AG04450 (cell line): ENCODE data around the gene COL27A1. TPM values are rescaled to one million over a fixed set of nuclear protein-coding genes. Genes with fewer than 3 reads are reported as not detected.

Source experiments
- CTCF ChIA-PET: fragments of 300-600, 350-600 bp; formaldehyde crosslinking; extraction: SDS; loops from one replicate; lab custom pipeline; 2022; ENCODE audit warnings: antibody characterized with exemption, inconsistent platforms; lab: Charles Lee
- POLR2A ChIA-PET: fragments of 350-600 bp; formaldehyde crosslinking; extraction: SDS; loops from one replicate; lab custom pipeline; 2021; ENCODE audit warnings: antibody characterized with exemption, inconsistent platforms; lab: Yijun Ruan, JAX
- DNase-seq: peaks from one replicate; pipeline ENCODE4 v3.0.0-alpha.2; 2011; ENCODE audit warnings: low read depth, low spot score
- H3K27ac ChIP-seq: one replicate; pipeline ENCODE4 v1.5.1; 2012; ENCODE audit warnings: low read depth, low read length, control low read depth
- H3K27me3 ChIP-seq: one replicate; pipeline ENCODE4 v1.6.0; 2012; ENCODE audit warnings: low read length; ENCODE audit not compliant: control insufficient read depth, insufficient read depth
- H3K4me3 ChIP-seq: 2 replicates; pipeline ENCODE4 v1.5.1; 2011; ENCODE audit warnings: mild to moderate bottlenecking, low read depth, low read length, control low read depth
- H3K9me3 ChIP-seq: 2 replicates; pipeline ENCODE4 v1.5.1; 2012; ENCODE audit warnings: low read length; ENCODE audit not compliant: control insufficient read depth, insufficient read depth
- CTCF ChIP-seq: IDR thresholded peaks from 2 replicates; pipeline ENCODE4 v1.5.1; 2011; ENCODE audit warnings: low read depth, low read length, control low read depth, inconsistent platforms
- polyA plus RNA-seq: library from polyadenylated mRNA; depleted of rRNA; stranded (reverse); fragments of >200 nt; gene quantifications from 2 replicates; pipeline ENCODE4 v1.2.3, GENCODE V29; 2011

The COL27A1 gene
- polyA plus RNA-seq, 1 experiment: 8.5 TPM

DNA sequence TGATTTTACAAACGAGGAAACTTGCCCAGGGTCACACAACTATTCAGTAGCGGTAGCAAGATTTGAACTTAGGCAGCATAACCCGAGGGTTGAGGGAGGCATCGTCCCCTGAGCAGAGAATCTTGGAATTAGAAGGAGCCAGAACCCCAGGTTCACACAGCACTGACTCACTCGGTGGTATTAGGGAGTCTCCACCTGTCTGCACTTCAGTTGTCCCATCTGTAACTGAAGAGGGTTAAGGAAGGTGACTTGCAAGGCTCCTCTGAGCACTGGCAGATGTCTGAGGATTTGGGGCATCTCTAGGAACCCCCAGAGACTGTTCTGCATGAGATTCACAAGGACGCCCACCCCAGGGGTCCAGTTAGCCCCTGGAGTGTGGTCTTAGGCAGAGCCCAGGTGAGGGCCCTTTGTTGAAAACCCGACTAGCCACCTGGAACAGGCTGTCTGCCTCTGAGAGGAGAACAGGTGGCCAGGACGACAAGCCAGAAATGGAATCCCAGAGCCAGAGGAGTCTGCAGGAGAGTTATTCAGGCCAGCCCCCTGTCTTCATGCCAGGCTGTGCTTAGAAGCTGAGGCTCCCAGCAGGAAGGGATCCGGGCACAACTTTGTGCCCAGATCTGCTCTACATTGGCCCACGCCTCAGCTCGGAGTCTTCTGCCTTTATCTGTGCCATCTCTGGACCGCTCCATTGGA is 117.5 kb downstream of the COL27A1 start:
- H3K4me3 ChIP-seq: no peak overlapping the region
- DNase-seq: no peak
- H3K27me3 ChIP-seq: no peaks in the 10 kb centered on the region
- no peak overlapping the region for H3K27ac ChIP-seq
- no peak for TF ChIP-seq CTCF
- CTCF ChIA-PET: interaction anchor here (1.6 to 6.0 kb wide), 2 partner anchors 18 to 132 kb away, joined by 6 to 33 read pairs; no protein-coding TSS in a partner anchor
- H3K9me3 ChIP-seq: no peaks in the 10 kb centered on the region
- POLR2A ChIA-PET: no interaction called here

DNA sequence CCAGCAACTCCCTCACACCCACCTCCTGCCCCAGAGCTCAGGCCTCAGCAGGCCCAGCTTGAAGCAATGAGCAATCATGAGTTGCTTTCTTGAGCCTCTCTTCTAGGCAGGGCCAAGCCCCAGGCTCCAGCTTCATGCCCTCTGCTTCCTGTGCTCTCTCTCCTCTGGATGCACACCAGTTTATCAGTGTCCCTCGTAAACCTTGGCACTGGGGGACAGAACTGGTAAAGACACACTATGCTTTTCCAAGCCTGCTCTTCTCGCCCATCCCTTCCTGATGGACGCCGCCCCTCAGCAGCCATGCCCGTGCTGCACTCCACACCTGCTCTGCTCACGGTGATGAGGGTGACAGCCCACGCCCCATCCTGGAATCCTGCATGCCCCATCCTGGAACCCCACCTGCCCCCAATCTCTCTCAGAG is 118.1 kb downstream of the COL27A1 start:
- no peaks in the 10 kb centered on the region for H3K27me3 ChIP-seq
- DNase-seq: no peak
- CTCF ChIA-PET: interaction anchor here (1.4 to 6.0 kb wide), 2 partner anchors 17 to 118 kb away, joined by 9 to 33 read pairs; partner anchors contain the start of gene COL27A1
- POLR2A ChIA-PET: no interaction called here
- no peaks in the 10 kb centered on the region for H3K9me3 ChIP-seq
- no peak overlapping the region for H3K4me3 ChIP-seq
- no peak for TF ChIP-seq CTCF
- H3K27ac ChIP-seq: no peak overlapping the region

- no peak for TF ChIP-seq CTCF
- DNase-seq: no peak
- POLR2A ChIA-PET: interaction anchor here (0.7 kb wide), 1 partner anchor 192 kb away, joined by 6 read pairs; no protein-coding TSS in a partner anchor
- Histone ChIP-seq H3K9me3 (no peaks in the 10 kb centered on the region; the same call in 1 of the 2 replicates), H3K27ac (no peak overlapping the region), H3K4me3 (no peak overlapping the region), H3K27me3 (no peaks in the 10 kb centered on the region)
- CTCF ChIA-PET: interaction anchor here (1.0 to 6.0 kb wide), 3 partner anchors 16 to 166 kb away, joined by 5 to 33 read pairs (median 9); partner anchors contain the start of gene COL27A1
Observed at GRCh38 chr9:114274217-114274616, 118.9 kb downstream of the COL27A1 start.

DNA sequence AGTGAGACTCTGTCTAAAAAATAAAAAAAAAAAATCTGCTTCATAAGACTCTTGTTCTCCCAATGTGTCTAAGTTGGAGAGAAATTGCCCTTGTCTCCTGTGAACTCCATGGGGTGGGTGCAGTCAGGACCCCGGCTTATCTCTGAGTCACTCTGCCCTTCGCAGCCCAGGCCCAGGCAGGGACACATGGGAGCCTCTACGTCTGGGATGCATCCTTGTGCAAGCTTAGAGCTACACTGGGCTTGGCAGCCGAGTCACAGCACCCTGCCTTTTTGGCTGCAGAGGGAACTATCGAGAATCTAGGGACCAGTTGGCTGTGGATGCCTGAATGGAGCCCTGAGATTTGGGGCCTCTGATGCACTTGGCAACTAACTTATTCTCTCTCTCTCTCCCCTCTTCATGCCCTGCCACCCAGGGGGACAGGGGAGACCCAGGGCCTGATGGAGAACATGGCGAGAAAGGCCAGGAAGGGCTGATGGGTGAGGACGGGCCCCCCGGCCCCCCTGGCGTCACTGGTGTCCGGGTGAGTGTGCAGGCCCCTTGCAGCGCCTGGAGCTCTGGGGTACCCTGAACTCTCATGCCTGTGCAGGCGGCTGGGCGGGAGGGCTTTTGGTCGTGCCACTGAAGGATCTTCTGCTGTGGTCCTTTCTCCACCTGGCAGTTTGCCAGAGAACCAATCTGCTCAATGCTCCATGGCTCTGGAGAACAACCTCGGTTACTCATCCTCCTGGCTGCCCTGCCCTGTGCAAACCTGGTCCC is 120.1 kb downstream of the COL27A1 start:
- no peak for TF ChIP-seq CTCF
- POLR2A ChIA-PET: no interaction called here
- no peaks in the 10 kb centered on the region; the same call in 1 of the 2 replicates for H3K9me3 ChIP-seq
- H3K27ac ChIP-seq: peak overlapping the region; percentile 11
- no peaks in the 10 kb centered on the region for H3K27me3 ChIP-seq
- no peak for DNase-seq
- CTCF ChIA-PET: interaction anchor here (1.0 to 6.0 kb wide), 3 partner anchors 15 to 167 kb away, joined by 5 to 33 read pairs (median 9); partner anchors contain the start of gene COL27A1
- H3K4me3 ChIP-seq: no peak overlapping the region
